ENCODE measurements around the gene REEP1.
"Not testable (repeated sequence)": the region's sequence is repeated elsewhere in the genome, so short reads cannot be mapped to it uniquely, and the experiment has no call there.

DNA sequence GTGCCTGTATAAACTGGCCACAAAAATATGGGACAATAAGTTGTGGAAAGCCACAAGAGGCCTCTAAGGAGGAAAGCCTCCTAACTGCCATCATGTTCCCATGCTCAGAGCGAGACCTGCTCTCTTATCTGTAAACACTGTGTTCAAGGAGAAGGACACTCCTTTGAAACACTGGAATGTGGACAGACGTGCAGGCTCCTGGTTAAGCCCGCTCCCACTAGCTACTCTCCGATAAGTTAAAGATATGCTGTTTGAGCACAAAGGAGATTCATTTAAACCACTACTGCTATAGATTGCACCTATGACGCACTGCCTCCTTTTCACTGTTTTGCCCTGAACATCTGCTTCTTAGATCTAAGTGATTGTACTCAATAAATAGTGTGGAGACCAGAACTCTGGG lies 92.2 kb downstream of the REEP1 start:
- TF ChIP-seq CTCF, POLR2A (IDR thresholded peaks at IDR 0.05): not testable (repeated sequence)
